Liver (tissue), 9 donors: ENCODE results near the gene TUT4. TPM values are rescaled to one million over a fixed set of nuclear protein-coding genes. Genes with fewer than 3 reads are reported as not detected.

Experiments
- DNase-seq: peaks from one replicate; pipeline ENCODE4 v3.0.0-alpha.2; 2017; ENCODE audit warnings: low spot score
- H3K27ac ChIP-seq, 2 donors: one replicate each; pipeline ENCODE4 v1.7.0; 2013; ENCODE audit warnings: inconsistent platforms in 2 of 2, low read length in 2 of 2, control low read depth in 1 of 2, low read depth in 1 of 2, mild to moderate bottlenecking in 1 of 2
- H3K27me3 ChIP-seq, 4 donors: one replicate each; pipeline versions ENCODE4 v1.6.1 to v1.7.0; 2013; ENCODE audit warnings: low read length in 3 of 4, inconsistent platforms in 1 of 4, mild to moderate bottlenecking in 1 of 4, moderate library complexity in 1 of 4; ENCODE audit not compliant: control insufficient read depth in 4 of 4, insufficient read depth in 4 of 4
- H3K36me3 ChIP-seq, 4 donors: one replicate each; pipeline versions ENCODE4 v1.6.1 to v1.7.0; 2013; ENCODE audit warnings: low read length in 3 of 4, mild to moderate bottlenecking in 3 of 4, low read depth in 1 of 4, moderate library complexity in 1 of 4; ENCODE audit not compliant: control insufficient read depth in 4 of 4, insufficient read depth in 3 of 4
- H3K4me1 ChIP-seq, 4 donors: one replicate each; pipeline versions ENCODE4 v1.6.1 to v1.7.0; 2013; ENCODE audit warnings: low read length in 3 of 4, mild to moderate bottlenecking in 3 of 4, moderate library complexity in 1 of 4; ENCODE audit not compliant: control insufficient read depth in 4 of 4, insufficient read depth in 4 of 4
- H3K4me3 ChIP-seq, 3 donors: one replicate each; pipeline versions ENCODE4 v1.6.1 to v1.7.0; 2013; ENCODE audit warnings: low read length in 3 of 3, control low read depth in 1 of 3, low read depth in 1 of 3, mild to moderate bottlenecking in 1 of 3
- H3K9ac ChIP-seq, 2 donors: one replicate each; pipeline ENCODE4 v1.7.0; 2013; ENCODE audit warnings: low read length in 2 of 2, mild to moderate bottlenecking in 2 of 2, moderate library complexity in 2 of 2, control low read depth in 1 of 2, low read depth in 1 of 2
- H3K9me3 ChIP-seq, 4 donors: one replicate each; pipeline versions ENCODE4 v1.6.1 to v1.7.0; 2013; ENCODE audit warnings: low read length in 3 of 4; ENCODE audit not compliant: control insufficient read depth in 4 of 4
- CTCF ChIP-seq: fragments of 150-350 bp; IDR thresholded peaks from 2 replicates; pipeline ENCODE4 v1.5.1; 2017; ENCODE audit warnings: improper control_type of control experiment, low read depth, low read length; ENCODE audit not compliant: missing input control
- EGR1 ChIP-seq, 2 donors: IDR thresholded peaks; 2 replicates each; pipeline ENCODE4 v1.6.1; 2016 to 2018; ENCODE audit warnings: antibody characterized with exemption in 2 of 2, low read depth in 2 of 2
- FOXA1 ChIP-seq: IDR thresholded peaks from 2 replicates; pipeline ENCODE4 v1.6.1; 2016; ENCODE audit warnings: antibody characterized with exemption
- HNF4A ChIP-seq, 2 donors: conservative IDR thresholded peaks; 2 replicates each; pipeline ENCODE4 v1.6.1; 2016; ENCODE audit warnings: antibody characterized with exemption in 2 of 2, mild to moderate bottlenecking in 2 of 2
- HNF4G ChIP-seq: IDR thresholded peaks from 2 replicates; pipeline ENCODE4 v1.6.1; 2016; ENCODE audit warnings: antibody characterized with exemption
- JUND ChIP-seq, 2 donors: IDR thresholded peaks; 2 replicates each; pipeline ENCODE4 v1.6.1; 2016; ENCODE audit warnings: antibody characterized with exemption in 2 of 2
- REST ChIP-seq: IDR thresholded peaks from 2 replicates; pipeline ENCODE4 v1.6.1; 2016; ENCODE audit warnings: antibody characterized with exemption, mild to moderate bottlenecking
- RXRA ChIP-seq, 2 donors: IDR thresholded peaks; 2 replicates each; pipeline ENCODE4 v1.6.1; 2017 to 2018; ENCODE audit warnings: antibody characterized with exemption in 2 of 2, mild to moderate bottlenecking in 1 of 2
- SP1 ChIP-seq: IDR thresholded peaks from 2 replicates; pipeline ENCODE4 v1.6.1; 2018; ENCODE audit warnings: antibody characterized with exemption, mild to moderate bottlenecking
- YY1 ChIP-seq: IDR thresholded peaks from 2 replicates; pipeline ENCODE4 v1.6.1; 2016; ENCODE audit warnings: antibody characterized with exemption, mild to moderate bottlenecking
- WGBS: extraction: QIAGEN DNeasy Blood & Tissue Kit; methylation state at CpG from one replicate; pipeline ENCODE4 v1.1.7; 2013; 5-methylcytosine and 5-hydroxymethylcytosine counted together
- polyA plus RNA-seq, 2 donors: library from polyadenylated mRNA; stranded (reverse) in 1 of 2; unstranded in 1 of 2; fragments of 200-250 nt in 1 of 2; fragments of >200 nt in 1 of 2; fragmentation: Nextera tagmentation in 1 of 2; extraction: Ambion mirVana in 1 of 2; gene quantifications; one replicate each; pipeline versions ENCODE4 v1.2.1 to v1.2.3, GENCODE V29; 2013 to 2015
- total RNA-seq, 2 donors: library from RNA; depleted of rRNA; stranded (reverse); fragments of >200 nt; gene quantifications; one replicate each; pipeline ENCODE4 v1.2.3, GENCODE V29; 2014
- TF ChIP-seq, protein P1 (sequence below): IDR thresholded peaks from 2 replicates; pipeline ENCODE4 v1.6.1; 2016; ENCODE audit warnings: antibody characterized with exemption
- donor health status: healthy.
- donor health status: healthy.
- donor health status: healthy.
- donor health status: healthy.
- donor health status: healthy.

TUT4 gene
- total and polyA plus RNA-seq, 4 donors, result 12.2 to 28.0 (median 24.0) TPM

DNA sequence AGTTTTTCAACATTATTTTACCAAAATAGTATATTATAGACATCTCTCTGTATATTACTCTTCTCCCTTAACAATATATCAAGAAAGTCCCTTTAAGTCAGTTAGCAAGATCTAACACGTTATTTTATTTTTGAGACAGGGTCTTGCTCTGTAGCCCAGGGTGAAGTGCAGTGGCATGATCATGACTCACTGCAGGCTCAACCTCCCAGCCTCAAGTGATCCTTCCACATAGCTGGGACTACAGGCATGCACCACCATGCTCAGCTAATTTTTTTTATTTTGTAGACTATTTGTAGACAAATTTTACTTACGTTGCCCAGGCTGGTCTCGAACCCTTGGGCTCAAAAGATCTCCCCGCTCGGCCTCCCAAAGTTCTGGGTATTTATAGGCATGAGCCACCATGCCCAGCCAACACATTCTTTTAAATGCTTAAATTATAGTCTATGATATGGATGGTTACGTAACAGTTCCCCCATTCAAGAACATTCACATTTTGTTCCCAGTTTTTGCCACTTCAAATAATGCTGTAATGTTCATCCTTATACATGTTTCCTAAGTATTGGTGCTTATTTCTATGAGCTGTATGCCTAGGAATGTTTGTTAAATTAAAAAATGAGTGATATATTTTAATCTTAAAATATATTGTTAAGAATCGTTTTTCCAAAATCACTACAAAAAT, 70.4 kb downstream of the TUT4 start:
- Histone ChIP-seq H3K4me3 (no peak overlapping the region), H3K9me3 (no peaks in the 10 kb centered on the region), H3K9ac (no peak overlapping the region), H3K27me3 (no peaks in the 10 kb centered on the region), H3K36me3 (peaks cover 0 to 11% (median 6%) of the 10 kb centered on the region in 4 donors), H3K27ac (no peak overlapping the region), H3K4me1 (no peaks in the 10 kb centered on the region)
- DNase-seq, result no peak
- 98% methylated on average over 7 of the region's 7 CpGs for WGBS
- TF ChIP-seq, protein P1, sequence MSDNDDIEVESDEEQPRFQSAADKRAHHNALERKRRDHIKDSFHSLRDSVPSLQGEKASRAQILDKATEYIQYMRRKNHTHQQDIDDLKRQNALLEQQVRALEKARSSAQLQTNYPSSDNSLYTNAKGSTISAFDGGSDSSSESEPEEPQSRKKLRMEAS, result no peak
- TF ChIP-seq SP1 (no peak), EGR1 (IDR thresholded peaks at IDR 0.05; ENCODE audit: low read depth in 2 of 2) (no peak), REST (no peak), CTCF (no peak), HNF4G (no peak), YY1 (no peak), FOXA1 (no peak)

- no peak overlapping the region for H3K27ac ChIP-seq
- no peaks in the 10 kb centered on the region for H3K9me3 ChIP-seq
- H3K9ac ChIP-seq, result no peak overlapping the region
- no peak overlapping the region for H3K4me3 ChIP-seq
- no peak for DNase-seq
- peaks cover 0 to 12% (median 7%) of the 10 kb centered on the region in 4 donors for H3K4me1 ChIP-seq
- peaks cover 0 to 8% (median 4%) of the 10 kb centered on the region in 4 donors for H3K36me3 ChIP-seq
- no peak for TF ChIP-seq HNF4A (conservative IDR thresholded peaks at IDR 0.05)
- no peaks in the 10 kb centered on the region for H3K27me3 ChIP-seq
- 86% methylated on average over 2 of the region's 2 CpGs for WGBS
These were observed 73.8 kb downstream of the TUT4 start for GRCh38 chr1:52479076-52479475.

DNA sequence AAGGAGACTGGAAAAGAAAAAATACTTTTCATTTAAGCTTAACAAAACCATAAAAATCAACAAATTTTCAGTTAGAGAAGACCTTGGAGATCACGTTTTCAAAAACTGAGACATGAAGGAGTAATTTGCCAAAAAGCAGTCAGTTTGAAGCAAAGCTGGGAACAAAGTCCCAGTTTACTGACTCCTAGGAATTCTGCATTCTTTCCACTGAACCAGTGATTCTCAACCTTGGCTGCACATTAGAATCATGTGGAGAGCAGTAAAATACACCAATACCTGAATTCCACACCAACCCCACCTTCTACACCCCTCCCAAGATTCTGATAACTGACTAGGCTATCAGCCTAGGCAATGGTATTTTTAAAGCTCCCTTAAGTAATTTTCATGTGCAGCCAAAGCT, 75.0 kb downstream of the TUT4 start:
- H3K9me3 ChIP-seq, result no peaks in the 10 kb centered on the region
- H3K4me3 ChIP-seq, result no peak overlapping the region
- peaks cover 0 to 8% (median 4%) of the 10 kb centered on the region in 4 donors for H3K36me3 ChIP-seq
- H3K9ac ChIP-seq, result no peak overlapping the region
- H3K4me1 ChIP-seq, result peaks cover 0 to 22% (median 12%) of the 10 kb centered on the region in 4 donors
- WGBS, result 34% methylated on average over 1 of the region's 1 CpG
- no peak for DNase-seq
- H3K27me3 ChIP-seq, result no peaks in the 10 kb centered on the region
- H3K27ac ChIP-seq, result no peak overlapping the region
- TF ChIP-seq REST, result no peak
- no peak for TF ChIP-seq JUND (IDR thresholded peaks at IDR 0.05)
- TF ChIP-seq EGR1 (IDR thresholded peaks at IDR 0.05; ENCODE audit: low read depth in 2 of 2), result no peak
- peak; percentile 6 to 14 for TF ChIP-seq RXRA (IDR thresholded peaks at IDR 0.05)
- TF ChIP-seq CTCF, result no peak
- TF ChIP-seq, protein P1, result no peak
